ENCODE measurements around the gene OR7G1. TPM values are rescaled to one million over a fixed set of nuclear protein-coding genes. Genes with fewer than 3 reads are reported as not detected.

OR7G1 gene
- total RNA-seq, 1 experiment from 2014 or later, result not detected

GRCh38 chr19:9140159-9140874, 24.8 kb upstream of the OR7G1 start, which contains the start of gene ZNF317:
TSS of gene ZNF317 (plus strand) at chr19:9140397. CDS start at chr19:9156017, 15,620 bp downstream.
- CTCF ChIA-PET, result no interaction called here
- no peak for TF ChIP-seq CTCF (IDR thresholded peaks at IDR 0.05; ENCODE audit: insufficient read depth in 1 of 2, low read depth in 1 of 2, low read length in 1 of 2, severe bottlenecking in 1 of 2, unreplicated experiment in 1 of 2)

GRCh38 chr19:9139609-9140158, 24.1 kb upstream of the OR7G1 start:
- Mint-ChIP-seq H3K9me3 (ENCODE audit: unreplicated experiment) (peaks cover 13% of the 10 kb centered on the region), H3K36me3 (ENCODE audit: insufficient read depth, unreplicated experiment) (peaks cover 36% of the 10 kb centered on the region), H3K4me3 (ENCODE audit: unreplicated experiment) (peak overlapping the region; percentile 100), H3K27me3 (ENCODE audit: insufficient read depth, unreplicated experiment) (no peaks in the 10 kb centered on the region), H3K27ac (ENCODE audit: unreplicated experiment) (peak overlapping the region; percentile 100), H3K4me1 (ENCODE audit: low read depth, unreplicated experiment) (peaks cover 6% of the 10 kb centered on the region)
- DNase-seq, result no peak
- H3K36me3 ChIP-seq (ENCODE audit: control insufficient read depth, insufficient read depth, low read length), result no peaks in the 10 kb centered on the region; the same call in 1 of the 2 replicates
- H3K27me3 ChIP-seq (replicated peaks; ENCODE audit: control insufficient read depth, insufficient read depth, low read length), result no peaks in the 10 kb centered on the region
- peaks cover 19% of the 10 kb centered on the region for H3K9me3 ChIP-seq
- BruUV-seq (replicated peaks), result no TSS peak
- ChIA-PET POLR2A (no interaction called here), CTCF (no interaction called here)
- H3K4me1 ChIP-seq, result 0 out of 2 replicates have a peak, but pooled peaks cover 7% of the 10 kb centered on the region
- TF ChIP-seq CTCF (IDR thresholded peaks at IDR 0.05; ENCODE audit: insufficient read depth in 1 of 2, low read depth in 1 of 2, low read length in 1 of 2, severe bottlenecking in 1 of 2, unreplicated experiment in 1 of 2), result no peak
- peak overlapping the region; percentile 91 for H3K4me3 ChIP-seq (ENCODE audit: low read depth, low read length)
- intact Hi-C loops (cut with micrococcal nuclease; ENCODE audit: unreplicated experiment), result loop anchor here (5.0 kb wide), 2 partner anchors 488 to 778 kb away; no protein-coding TSS in a partner anchor

More at GRCh38 chr19:9140159-9140874, 24.8 kb upstream of the OR7G1 start, which contains the start of gene ZNF317:
- peaks cover 19% of the 10 kb centered on the region for H3K9me3 Mint-ChIP-seq (ENCODE audit: unreplicated experiment)
- H3K4me1 Mint-ChIP-seq (ENCODE audit: low read depth, unreplicated experiment), result peaks cover 6% of the 10 kb centered on the region
- BruUV-seq (replicated peaks), result no TSS peak
- H3K27me3 Mint-ChIP-seq (ENCODE audit: insufficient read depth, unreplicated experiment), result no peaks in the 10 kb centered on the region
- peak within 1 kb of the TSS; percentile 100 for H3K4me3 Mint-ChIP-seq (ENCODE audit: unreplicated experiment)
- peak within 1 kb of the TSS; percentile 100 for H3K27ac Mint-ChIP-seq (ENCODE audit: unreplicated experiment)
- peaks cover 42% of the 10 kb centered on the region for H3K36me3 Mint-ChIP-seq (ENCODE audit: insufficient read depth, unreplicated experiment)
- H3K9me3 ChIP-seq, result peaks cover 25% of the 10 kb centered on the region
- DNase-seq, result peak; percentile 88 to 91
- H3K4me3 ChIP-seq (ENCODE audit: low read depth, low read length), result peak within 1 kb of the TSS; percentile 91
- intact Hi-C loops (cut with micrococcal nuclease; ENCODE audit: unreplicated experiment), result no loop called here
- no peaks in the 10 kb centered on the region for H3K27me3 ChIP-seq (replicated peaks; ENCODE audit: control insufficient read depth, insufficient read depth, low read length)
- POLR2A ChIA-PET, result no interaction called here
- no peaks in the 10 kb centered on the region; the same call in 1 of the 2 replicates for H3K36me3 ChIP-seq (ENCODE audit: control insufficient read depth, insufficient read depth, low read length)
- 0 out of 2 replicates have a peak, but pooled peaks cover 7% of the 10 kb centered on the region for H3K4me1 ChIP-seq

- no peaks in the 10 kb centered on the region for H3K9me3 Mint-ChIP-seq (ENCODE audit: unreplicated experiment)
These were observed 16.9 kb upstream of the OR7G1 start for GRCh38 chr19:9132422-9132821.

More at GRCh38 chr19:9132422-9132821, 16.9 kb upstream of the OR7G1 start:
- ChIA-PET CTCF (no interaction called here), POLR2A (no interaction called here)
- no peak overlapping the region for H3K4me3 Mint-ChIP-seq (ENCODE audit: unreplicated experiment)
- intact Hi-C loops (cut with micrococcal nuclease; ENCODE audit: unreplicated experiment), result no loop called here
- no peak overlapping the region for H3K27ac Mint-ChIP-seq (ENCODE audit: unreplicated experiment)
- Histone ChIP-seq H3K36me3 (ENCODE audit: control insufficient read depth, insufficient read depth, low read length) (no peaks in the 10 kb centered on the region), H3K4me3 (ENCODE audit: low read depth, low read length) (no peak overlapping the region), H3K4me1 (no peaks in the 10 kb centered on the region), H3K9me3 (no peaks in the 10 kb centered on the region), H3K27me3 (replicated peaks; ENCODE audit: control insufficient read depth, insufficient read depth, low read length) (no peaks in the 10 kb centered on the region)
- DNase-seq, result no peak
- no peaks in the 10 kb centered on the region for H3K36me3 Mint-ChIP-seq (ENCODE audit: insufficient read depth, unreplicated experiment)
- BruUV-seq (replicated peaks), result no TSS peak
- H3K27me3 Mint-ChIP-seq (ENCODE audit: insufficient read depth, unreplicated experiment), result peaks cover under 1% of the 10 kb centered on the region
- TF ChIP-seq CTCF (IDR thresholded peaks at IDR 0.05; ENCODE audit: insufficient read depth in 1 of 2, low read depth in 1 of 2, low read length in 1 of 2, severe bottlenecking in 1 of 2, unreplicated experiment in 1 of 2), result no peak
- no peaks in the 10 kb centered on the region for H3K4me1 Mint-ChIP-seq (ENCODE audit: low read depth, unreplicated experiment)
